Measurements from ENCODE around the gene DOHH. TPM values are rescaled to one million over a fixed set of nuclear protein-coding genes. Genes with fewer than 3 reads are reported as not detected.
A peak's percentile ranks its signal among the peaks of the same experiment; 100 is the strongest.

Gene DOHH
- total RNA-seq, 2 experiments from 2014 or later = 9.6 to 15.4 TPM

DNA sequence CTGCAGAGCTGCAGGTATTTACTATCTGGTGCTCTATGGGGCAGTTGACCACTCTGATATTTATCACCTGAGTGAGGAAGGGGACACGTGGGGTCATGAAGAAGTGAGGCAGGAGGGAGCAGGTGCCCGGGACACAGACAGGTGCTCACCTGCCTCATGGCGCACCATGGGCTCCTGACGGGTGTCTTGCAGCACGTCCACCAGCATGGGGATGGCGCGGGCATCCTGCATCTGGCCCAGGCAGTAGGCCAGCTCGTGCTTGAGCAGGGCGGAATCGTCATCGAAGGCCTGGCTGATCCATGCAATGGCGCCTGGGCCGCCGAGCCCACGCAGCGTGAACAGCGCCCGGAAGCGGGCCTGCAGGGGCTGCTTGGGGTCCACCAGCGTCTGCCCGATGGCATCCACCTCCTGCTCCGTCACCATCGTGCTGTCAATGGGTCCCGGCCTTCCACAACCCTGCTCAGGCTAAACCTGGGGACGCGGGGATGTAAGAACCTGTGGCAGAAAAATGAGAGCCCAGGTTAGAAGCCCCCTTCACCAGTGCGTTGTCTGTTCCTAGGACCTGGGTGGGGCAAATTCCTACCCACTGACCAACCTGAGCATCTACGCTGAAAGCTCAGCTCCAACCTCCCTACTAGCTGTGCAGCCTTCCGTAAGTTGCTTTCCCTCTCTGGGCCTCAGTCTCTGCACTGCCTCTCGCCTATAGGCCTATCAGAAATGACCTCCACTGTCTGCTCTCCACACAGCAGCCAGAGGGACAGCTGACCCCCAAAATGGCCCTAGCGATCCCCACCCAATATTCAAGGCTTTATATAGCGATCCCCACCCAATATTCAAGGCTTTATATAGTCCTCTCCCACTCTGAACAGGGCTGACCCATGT, 3.8 kb downstream of the DOHH start:
- intact Hi-C loops (cut with DNase I, micrococcal nuclease) = no loop called here
- DNase-seq = no peak
- Mint-ChIP-seq H3K36me3 (ENCODE audit: low read depth) (peaks cover 37% of the 10 kb centered on the region), H3K4me3 (no peak overlapping the region), H3K9me3 (ENCODE audit: low read depth) (no peaks in the 10 kb centered on the region), H3K27me3 (no peaks in the 10 kb centered on the region), H3K27ac (no peak overlapping the region), H3K4me1 (peaks cover 28% of the 10 kb centered on the region)
- ATAC-seq = no peak
- POLR2A ChIA-PET = no interaction called here
- CTCF ChIA-PET = no interaction called here

DNA sequence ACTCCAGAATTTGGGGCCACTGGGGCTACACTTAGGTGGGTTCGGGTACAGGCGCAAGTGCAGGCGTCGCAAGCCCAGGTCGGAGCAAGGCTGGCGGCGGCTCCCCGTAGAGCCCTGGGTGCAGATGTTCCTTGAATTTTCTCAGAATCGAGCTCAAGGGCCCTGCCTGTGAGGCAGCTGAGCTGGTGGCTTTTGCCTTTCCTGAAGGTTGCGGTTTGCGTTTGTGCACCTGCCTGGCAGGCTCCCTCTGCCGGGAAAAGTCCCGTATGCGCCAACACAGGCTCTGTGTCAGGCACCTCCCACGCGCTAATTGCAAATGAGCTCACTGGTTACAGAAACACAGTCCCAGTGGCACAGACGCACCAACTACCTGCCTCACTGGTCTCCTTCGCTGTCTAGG, 5.9 kb downstream of the DOHH start:
- DNase-seq = peak; percentile 85
- peak overlapping the region; percentile 10 for H3K4me3 Mint-ChIP-seq
- ChIA-PET POLR2A (interaction anchor here (0.7 kb wide), 2 partner anchors 15 to 491 kb away, joined by 3 to 4 read pairs; partner anchors contain the start of gene EEF2), CTCF (interaction anchor here (0.5 to 1.4 kb wide), 6 partner anchors 8 to 190 kb away, joined by 3 to 6 read pairs (median 4); no protein-coding TSS in a partner anchor)
- H3K4me1 Mint-ChIP-seq = peaks cover 18% of the 10 kb centered on the region
- no peaks in the 10 kb centered on the region for H3K27me3 Mint-ChIP-seq
- intact Hi-C loops (cut with DNase I, micrococcal nuclease) = no loop called here
- ATAC-seq = peak; percentile 88
- peak overlapping the region; percentile 75 for H3K27ac Mint-ChIP-seq
- peaks cover 36% of the 10 kb centered on the region for H3K36me3 Mint-ChIP-seq (ENCODE audit: low read depth)
- no peaks in the 10 kb centered on the region for H3K9me3 Mint-ChIP-seq (ENCODE audit: low read depth)

DNA sequence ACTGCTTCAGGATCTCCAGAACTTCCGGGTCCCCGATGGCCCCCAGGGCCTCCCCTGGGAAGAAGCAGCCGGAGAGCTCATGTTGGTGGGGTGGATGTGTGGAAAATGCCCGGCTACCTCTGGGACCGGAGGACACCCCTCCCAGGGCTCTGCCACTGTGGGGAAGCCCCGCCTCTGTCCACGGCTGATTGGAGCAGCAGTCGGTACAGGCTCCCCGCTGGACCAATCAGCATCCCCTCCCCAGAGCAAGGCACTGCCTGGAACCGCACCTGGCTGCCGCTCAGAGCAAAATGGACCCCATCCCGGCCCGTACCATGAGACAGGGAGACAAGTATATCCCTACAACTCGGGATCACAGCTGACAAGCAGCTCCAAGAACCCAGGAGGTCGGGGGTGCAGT, 6.4 kb downstream of the DOHH start:
- POLR2A ChIA-PET = no interaction called here
- DNase-seq (peak; percentile 77), ATAC-seq (peak; percentile 83)
- H3K27ac Mint-ChIP-seq = peak overlapping the region; percentile 75
- no peaks in the 10 kb centered on the region for H3K9me3 Mint-ChIP-seq (ENCODE audit: low read depth)
- CTCF ChIA-PET = interaction anchor here (1.0 to 1.4 kb wide), 3 partner anchors 8 to 189 kb away, joined by 3 to 6 read pairs (median 4); no protein-coding TSS in a partner anchor
- intact Hi-C loops (cut with DNase I, micrococcal nuclease) = no loop called here
- H3K36me3 Mint-ChIP-seq (ENCODE audit: low read depth) = peaks cover 34% of the 10 kb centered on the region
- H3K4me1 Mint-ChIP-seq = peaks cover 15% of the 10 kb centered on the region
- H3K27me3 Mint-ChIP-seq = no peaks in the 10 kb centered on the region
- peak overlapping the region; percentile 10 for H3K4me3 Mint-ChIP-seq

DNA sequence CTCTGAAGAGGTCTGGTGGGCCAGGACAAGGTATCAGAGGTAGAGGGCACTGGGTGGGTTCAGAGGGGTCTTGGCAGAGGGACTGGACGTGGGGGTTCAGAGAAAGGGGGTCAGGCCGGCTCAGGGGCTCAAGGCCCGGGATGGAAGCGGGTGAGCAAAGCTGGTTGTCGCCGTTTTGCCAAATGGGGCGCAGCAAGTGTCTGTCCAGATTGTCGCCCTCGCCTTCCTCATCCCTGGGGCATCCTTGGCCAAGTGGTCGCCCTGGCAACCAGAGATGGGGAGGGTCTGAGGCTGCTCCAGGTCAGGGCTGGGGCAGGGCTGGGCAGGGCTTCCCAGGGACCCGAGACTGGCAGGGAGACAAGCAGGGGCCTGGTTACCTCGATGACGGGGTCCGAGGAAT, 6.8 kb downstream of the DOHH start:
- H3K9me3 Mint-ChIP-seq (ENCODE audit: low read depth) = no peaks in the 10 kb centered on the region
- intact Hi-C loops (cut with DNase I, micrococcal nuclease) = no loop called here
- DNase-seq = no peak
- ATAC-seq = no peak
- peaks cover 32% of the 10 kb centered on the region for H3K36me3 Mint-ChIP-seq (ENCODE audit: low read depth)
- H3K4me1 Mint-ChIP-seq = peaks cover 12% of the 10 kb centered on the region
- H3K4me3 Mint-ChIP-seq = no peak overlapping the region
- CTCF ChIA-PET = interaction anchor here (1.4 kb wide), 1 partner anchor 7 kb away, joined by 6 read pairs; no protein-coding TSS in a partner anchor
- POLR2A ChIA-PET = no interaction called here
- H3K27ac Mint-ChIP-seq = peak overlapping the region; percentile 6
- no peaks in the 10 kb centered on the region for H3K27me3 Mint-ChIP-seq

DNA sequence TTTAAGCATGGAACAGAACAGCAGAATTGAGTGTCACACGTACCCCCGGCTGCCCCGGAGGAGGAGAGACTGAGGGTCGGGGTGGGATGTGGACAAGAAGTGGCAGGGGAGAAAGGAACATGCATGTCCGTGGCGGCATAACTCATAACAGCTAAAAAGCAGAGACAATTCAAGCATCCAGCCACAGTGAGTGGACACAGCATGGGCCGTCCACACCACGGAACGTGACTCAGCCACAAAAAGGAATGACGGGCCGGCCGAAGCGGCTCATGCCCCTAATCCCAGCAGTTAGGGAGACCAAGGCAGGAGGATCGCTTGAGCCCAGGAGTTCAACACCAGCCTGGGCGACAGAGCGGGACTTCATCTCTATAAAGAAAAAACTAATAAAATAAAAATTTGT, 7.6 kb downstream of the DOHH start:
- no peak overlapping the region for H3K4me3 Mint-ChIP-seq
- peaks cover 33% of the 10 kb centered on the region for H3K36me3 Mint-ChIP-seq (ENCODE audit: low read depth)
- H3K4me1 Mint-ChIP-seq = peaks cover 10% of the 10 kb centered on the region
- H3K9me3 Mint-ChIP-seq (ENCODE audit: low read depth) = no peaks in the 10 kb centered on the region
- no peak for ATAC-seq
- H3K27ac Mint-ChIP-seq = no peak overlapping the region
- CTCF ChIA-PET = interaction anchor here (0.6 kb wide), 1 partner anchor 744 kb away, joined by 3 read pairs; no protein-coding TSS in a partner anchor
- POLR2A ChIA-PET = no interaction called here
- intact Hi-C loops (cut with DNase I, micrococcal nuclease) = no loop called here
- no peak for DNase-seq
- H3K27me3 Mint-ChIP-seq = no peaks in the 10 kb centered on the region

DNA sequence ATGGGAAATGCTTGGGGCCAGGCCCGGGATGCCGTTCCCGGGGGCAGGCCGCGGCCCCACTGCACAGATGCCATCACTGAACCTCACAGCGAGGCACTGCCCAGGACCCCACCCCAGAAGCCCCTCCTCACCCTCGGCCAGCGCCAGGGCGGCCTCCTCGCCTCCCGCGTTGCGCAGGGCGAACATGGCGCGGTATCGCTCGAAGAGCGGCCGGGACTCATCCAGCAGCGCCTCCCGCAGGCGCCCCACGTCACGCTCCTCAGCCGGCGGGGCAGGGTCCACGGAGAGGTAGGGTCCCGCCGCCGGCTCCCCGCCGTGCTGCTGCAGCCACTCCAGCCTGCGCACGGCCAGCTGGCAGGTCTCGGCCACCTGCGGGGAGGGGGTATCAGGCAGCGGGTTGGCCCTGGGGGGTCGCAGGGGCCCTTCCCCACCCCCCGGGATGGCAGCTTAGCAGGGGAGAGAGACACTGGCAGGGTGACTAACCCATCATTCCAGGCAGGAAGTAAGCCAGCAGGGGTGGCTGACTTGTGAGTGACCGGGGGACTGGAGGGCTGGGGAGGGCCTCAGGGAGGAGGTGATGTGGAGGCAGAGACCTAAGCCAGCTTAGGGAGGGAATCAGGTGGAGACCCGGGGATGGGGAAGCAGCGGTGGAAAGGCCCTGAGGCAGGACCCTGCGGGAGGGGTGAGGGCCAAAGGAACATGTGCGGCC, 8.2 kb downstream of the DOHH start:
- H3K4me3 Mint-ChIP-seq = no peak overlapping the region
- H3K36me3 Mint-ChIP-seq (ENCODE audit: low read depth) = peaks cover 34% of the 10 kb centered on the region
- ChIA-PET POLR2A (no interaction called here), CTCF (no interaction called here)
- no peak for ATAC-seq
- intact Hi-C loops (cut with DNase I, micrococcal nuclease) = no loop called here
- H3K9me3 Mint-ChIP-seq (ENCODE audit: low read depth) = no peaks in the 10 kb centered on the region
- no peak overlapping the region for H3K27ac Mint-ChIP-seq
- H3K27me3 Mint-ChIP-seq = no peaks in the 10 kb centered on the region
- peaks cover 9% of the 10 kb centered on the region for H3K4me1 Mint-ChIP-seq
- DNase-seq = no peak

GRCh38 chr19:3491396-3492119, 8.9 kb downstream of the DOHH start:
- no peak overlapping the region for H3K4me3 Mint-ChIP-seq
- H3K27me3 Mint-ChIP-seq = no peaks in the 10 kb centered on the region
- H3K36me3 Mint-ChIP-seq (ENCODE audit: low read depth) = peaks cover 32% of the 10 kb centered on the region
- ChIA-PET POLR2A (no interaction called here), CTCF (no interaction called here)
- no peaks in the 10 kb centered on the region for H3K9me3 Mint-ChIP-seq (ENCODE audit: low read depth)
- DNase-seq = no peak
- intact Hi-C loops (cut with DNase I, micrococcal nuclease) = no loop called here
- no peak for ATAC-seq
- peaks cover 9% of the 10 kb centered on the region for H3K4me1 Mint-ChIP-seq
- no peak overlapping the region for H3K27ac Mint-ChIP-seq

GRCh38 chr19:3483226-3483628, 17.2 kb downstream of the DOHH start, which contains the start of gene SMIM44:
SMIM44 (minus strand) TSS chr19:3483441; CDS start chr19:3483403, 38 bp downstream.
- peaks cover 5% of the 10 kb centered on the region for H3K4me1 Mint-ChIP-seq
- DNase-seq = no peak
- CTCF ChIA-PET = interaction anchor here (1.2 to 4.0 kb wide), 3 partner anchors 12 to 179 kb away, joined by 3 to 15 read pairs (median 13); no protein-coding TSS in a partner anchor

GRCh38 chr19:3482507-3483225, 17.8 kb downstream of the DOHH start:
- intact Hi-C loops (cut with DNase I, micrococcal nuclease) = no loop called here
- ChIA-PET CTCF (interaction anchor here (1.4 to 4.0 kb wide), 3 partner anchors 156 to 181 kb away, joined by 3 to 15 read pairs (median 13); no protein-coding TSS in a partner anchor), POLR2A (no interaction called here)
- no peak overlapping the region for H3K27ac Mint-ChIP-seq
- peaks cover 9% of the 10 kb centered on the region for H3K4me1 Mint-ChIP-seq
- H3K27me3 Mint-ChIP-seq = no peaks in the 10 kb centered on the region
- DNase-seq = no peak
- H3K36me3 Mint-ChIP-seq (ENCODE audit: low read depth) = peaks cover 3% of the 10 kb centered on the region
- H3K9me3 Mint-ChIP-seq (ENCODE audit: low read depth) = no peaks in the 10 kb centered on the region
- no peak overlapping the region for H3K4me3 Mint-ChIP-seq
- ATAC-seq = no peak

More at GRCh38 chr19:3483226-3483628, 17.2 kb downstream of the DOHH start, which contains the start of gene SMIM44:
- no peak for ATAC-seq
- H3K36me3 Mint-ChIP-seq (ENCODE audit: low read depth) = peaks cover 7% of the 10 kb centered on the region
- no peaks in the 10 kb centered on the region for H3K9me3 Mint-ChIP-seq (ENCODE audit: low read depth)
- H3K27me3 Mint-ChIP-seq = no peaks in the 10 kb centered on the region
- intact Hi-C loops (cut with DNase I, micrococcal nuclease) = no loop called here
- H3K4me3 Mint-ChIP-seq = no peak within 1 kb of the TSS
- H3K27ac Mint-ChIP-seq = no peak within 1 kb of the TSS
- POLR2A ChIA-PET = no interaction called here

GRCh38 chr19:3481241-3482090, 19.0 kb downstream of the DOHH start:
- Mint-ChIP-seq H3K4me1 (peaks cover 9% of the 10 kb centered on the region), H3K27ac (no peak overlapping the region), H3K36me3 (ENCODE audit: low read depth) (no peaks in the 10 kb centered on the region), H3K4me3 (no peak overlapping the region), H3K9me3 (ENCODE audit: low read depth) (no peaks in the 10 kb centered on the region), H3K27me3 (no peaks in the 10 kb centered on the region)
- no peak for ATAC-seq
- intact Hi-C loops (cut with DNase I, micrococcal nuclease) = no loop called here
- ChIA-PET CTCF (interaction anchor here (1.4 kb wide), 1 partner anchor 180 kb away, joined by 3 read pairs; no protein-coding TSS in a partner anchor), POLR2A (no interaction called here)
- no peak for DNase-seq
